ENCODE results near the gene NOD1. TPM values are rescaled to one million over a fixed set of nuclear protein-coding genes. Genes with fewer than 3 reads are reported as not detected.

The NOD1 gene
- total RNA-seq, 4 donors from 2014 or later, result 9.2 to 22.1 (median 12.7) TPM

DNA sequence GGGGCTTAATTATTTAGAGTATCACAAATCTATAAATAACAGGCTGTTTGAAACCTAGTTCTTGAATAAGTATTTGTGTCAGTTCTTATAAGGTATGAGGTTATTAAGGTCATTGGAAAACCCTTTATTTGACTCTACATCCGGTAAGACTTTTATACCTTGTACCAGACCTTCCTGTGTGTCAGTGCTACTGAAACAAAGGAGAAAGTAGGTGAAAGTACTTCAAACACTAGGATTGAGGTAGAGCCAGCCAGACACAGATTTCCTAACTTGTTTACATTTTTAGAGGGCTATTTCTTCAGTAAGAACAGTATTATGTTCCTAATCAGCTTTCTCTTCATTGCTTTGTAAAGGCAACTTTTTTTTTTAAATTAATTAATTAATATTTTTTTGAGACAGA is 100.3 kb downstream of the NOD1 start:
- TF ChIP-seq, protein P1, sequence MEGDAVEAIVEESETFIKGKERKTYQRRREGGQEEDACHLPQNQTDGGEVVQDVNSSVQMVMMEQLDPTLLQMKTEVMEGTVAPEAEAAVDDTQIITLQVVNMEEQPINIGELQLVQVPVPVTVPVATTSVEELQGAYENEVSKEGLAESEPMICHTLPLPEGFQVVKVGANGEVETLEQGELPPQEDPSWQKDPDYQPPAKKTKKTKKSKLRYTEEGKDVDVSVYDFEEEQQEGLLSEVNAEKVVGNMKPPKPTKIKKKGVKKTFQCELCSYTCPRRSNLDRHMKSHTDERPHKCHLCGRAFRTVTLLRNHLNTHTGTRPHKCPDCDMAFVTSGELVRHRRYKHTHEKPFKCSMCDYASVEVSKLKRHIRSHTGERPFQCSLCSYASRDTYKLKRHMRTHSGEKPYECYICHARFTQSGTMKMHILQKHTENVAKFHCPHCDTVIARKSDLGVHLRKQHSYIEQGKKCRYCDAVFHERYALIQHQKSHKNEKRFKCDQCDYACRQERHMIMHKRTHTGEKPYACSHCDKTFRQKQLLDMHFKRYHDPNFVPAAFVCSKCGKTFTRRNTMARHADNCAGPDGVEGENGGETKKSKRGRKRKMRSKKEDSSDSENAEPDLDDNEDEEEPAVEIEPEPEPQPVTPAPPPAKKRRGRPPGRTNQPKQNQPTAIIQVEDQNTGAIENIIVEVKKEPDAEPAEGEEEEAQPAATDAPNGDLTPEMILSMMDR (IDR thresholded peaks at IDR 0.05), result no peak
- TF ChIP-seq POLR2A (IDR thresholded peaks at IDR 0.05), result no peak
- no peak for DNase-seq
- no peak overlapping the region for H3K27ac ChIP-seq
- H3K36me3 ChIP-seq, result no peaks in the 10 kb centered on the region
- H3K27me3 ChIP-seq, result no peaks in the 10 kb centered on the region
- peaks cover 0 to 4% of the 10 kb centered on the region in 2 donors for H3K9me3 ChIP-seq
- intact Hi-C loops (cut with DNase I; ENCODE audit: low total_unique reads), result no loop called here
- H3K4me3 ChIP-seq, result no peak overlapping the region
- H3K4me1 ChIP-seq, result no peaks in the 10 kb centered on the region

Other genes with a start within 250 kb of the NOD1 start
- 10 to 100 TPM; 22.0 to 40.6 (median 27.3) TPM for gene ZNRF2, start 194.2 kb downstream of the NOD1 start, total RNA-seq
- gene GGCT, start 26.0 kb upstream of the NOD1 start, total RNA-seq, result 10 to 100 TPM in 3 of 4 donors, 1 to 10 TPM in 1; 4.9 to 35.9 (median 21.3) TPM
- 10 to 100 TPM; 33.5 to 71.2 (median 58.1) TPM for gene GARS1, start 116.1 kb upstream of the NOD1 start, total RNA-seq
- under 1 TPM in 1 of 4 donors, not detected in 3; 0.27 TPM for gene CRHR2, start 203.7 kb upstream of the NOD1 start, total RNA-seq